ENCODE data around the gene NEURL1B.

- TF ChIP-seq EGR1 (IDR thresholded peaks at IDR 0.05; ENCODE audit: low read depth in 2 of 2), result no peak
- TF ChIP-seq CTCF (IDR thresholded peaks at IDR 0.05; ENCODE audit: low read depth, low read length, missing input control), result no peak
- TF ChIP-seq YY1 (IDR thresholded peaks at IDR 0.05), result no peak
- no peak for TF ChIP-seq TAF1 (conservative IDR thresholded peaks at IDR 0.05)
- no peak for TF ChIP-seq ATF3 (IDR thresholded peaks at IDR 0.05)
- TF ChIP-seq JUND (IDR thresholded peaks at IDR 0.05), result no peak
- TF ChIP-seq MAX (IDR thresholded peaks at IDR 0.05), result no peak
- no peak for TF ChIP-seq RXRA (IDR thresholded peaks at IDR 0.05)
These were observed 67.1 kb downstream of the NEURL1B start for GRCh38 chr5:172708183-172708505.
